Ovary (tissue), 3 donors: ENCODE results near the gene ZNF766.

ENCODE experiments used
- EP300 ChIP-seq: sonication (generic); formaldehyde crosslinking; IDR thresholded peaks from one replicate; pipeline ENCODE4 v1.6.1; 2017; ENCODE audit warnings: antibody characterized with exemption
- POLR2A ChIP-seq: fragments of 450-650 bp; IDR thresholded peaks from one replicate; pipeline ENCODE4 v1.6.1; 2017; ENCODE audit warnings: antibody characterized with exemption, mild to moderate bottlenecking, moderate library complexity
- TF ChIP-seq, protein P1 (sequence below), 3 donors: fragments of 450-650 bp in 2 of 3; fragments of 200-600 bp in 1 of 3; IDR thresholded peaks; one replicate each; pipeline versions ENCODE4 v1.5.1 to v1.8.0; 2016 to 2022; ENCODE audit warnings: antibody characterized with exemption in 3 of 3, mild to moderate bottlenecking in 1 of 3
- donor health status: DM: no; HTN: no; CAD: no.

DNA sequence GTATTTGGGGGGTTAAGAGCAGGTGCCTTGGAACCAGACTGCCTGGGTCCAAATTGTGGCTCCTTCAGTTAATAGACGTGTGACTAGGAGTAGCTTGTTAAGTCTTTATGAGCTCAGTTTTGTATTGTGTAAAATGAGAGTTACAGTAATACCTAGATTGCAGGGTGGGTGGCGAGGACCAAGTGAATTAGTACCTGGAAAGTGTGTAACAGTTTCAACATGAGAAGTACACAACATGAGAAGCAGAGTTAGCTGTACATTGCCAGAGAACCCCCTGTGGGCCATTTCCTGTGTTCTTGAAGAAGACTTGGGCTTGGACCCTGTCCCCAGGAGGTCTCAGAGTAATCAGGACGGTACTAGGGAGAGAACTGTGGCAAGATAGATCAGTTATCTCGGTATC, 42.7 kb upstream of the ZNF766 start:
- TF ChIP-seq, protein P1, sequence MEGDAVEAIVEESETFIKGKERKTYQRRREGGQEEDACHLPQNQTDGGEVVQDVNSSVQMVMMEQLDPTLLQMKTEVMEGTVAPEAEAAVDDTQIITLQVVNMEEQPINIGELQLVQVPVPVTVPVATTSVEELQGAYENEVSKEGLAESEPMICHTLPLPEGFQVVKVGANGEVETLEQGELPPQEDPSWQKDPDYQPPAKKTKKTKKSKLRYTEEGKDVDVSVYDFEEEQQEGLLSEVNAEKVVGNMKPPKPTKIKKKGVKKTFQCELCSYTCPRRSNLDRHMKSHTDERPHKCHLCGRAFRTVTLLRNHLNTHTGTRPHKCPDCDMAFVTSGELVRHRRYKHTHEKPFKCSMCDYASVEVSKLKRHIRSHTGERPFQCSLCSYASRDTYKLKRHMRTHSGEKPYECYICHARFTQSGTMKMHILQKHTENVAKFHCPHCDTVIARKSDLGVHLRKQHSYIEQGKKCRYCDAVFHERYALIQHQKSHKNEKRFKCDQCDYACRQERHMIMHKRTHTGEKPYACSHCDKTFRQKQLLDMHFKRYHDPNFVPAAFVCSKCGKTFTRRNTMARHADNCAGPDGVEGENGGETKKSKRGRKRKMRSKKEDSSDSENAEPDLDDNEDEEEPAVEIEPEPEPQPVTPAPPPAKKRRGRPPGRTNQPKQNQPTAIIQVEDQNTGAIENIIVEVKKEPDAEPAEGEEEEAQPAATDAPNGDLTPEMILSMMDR (IDR thresholded peaks at IDR 0.05) = no peak
- TF ChIP-seq EP300 (no peak), POLR2A (no peak)
